Stimulated activated CD8-positive, alpha-beta memory T cell treated with anti-CD3 and anti-CD28 coated beads, Interleukin-4, amount 100 ng/mL, for 1 hour (primary cell): ENCODE results near the gene ARSJ.

Experiments
- DNase-seq, 2 donors: peaks; one replicate each; pipeline ENCODE4 v3.0.0-alpha.2; 2020; ENCODE audit warnings: low read depth in 2 of 2, low spot score in 1 of 2

ARSJ gene

DNA sequence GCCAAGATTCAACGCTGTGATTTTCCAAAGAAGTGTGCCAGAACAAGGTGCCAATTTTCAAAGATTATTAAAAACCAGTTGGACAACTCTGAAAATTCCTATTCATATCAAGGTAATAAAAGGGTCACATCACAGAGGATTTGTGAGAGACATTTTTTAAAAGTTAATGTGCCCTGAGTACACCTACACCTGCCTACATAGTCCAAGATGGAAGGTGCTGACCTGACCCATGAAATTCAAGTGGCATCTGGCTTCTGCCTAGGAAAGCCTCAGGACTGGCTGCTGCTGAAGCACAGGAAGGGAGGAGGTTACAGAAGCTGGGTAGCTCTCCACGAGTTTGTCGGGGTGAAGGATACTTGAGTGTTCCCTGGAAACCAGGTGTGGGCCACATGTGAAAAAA lies 11.4 kb upstream of the ARSJ start:
- DNase-seq, result no peak

GRCh38 chr4:113987382-113987941 lies 8.0 kb upstream of the ARSJ start:
- DNase-seq, result no peak

DNA sequence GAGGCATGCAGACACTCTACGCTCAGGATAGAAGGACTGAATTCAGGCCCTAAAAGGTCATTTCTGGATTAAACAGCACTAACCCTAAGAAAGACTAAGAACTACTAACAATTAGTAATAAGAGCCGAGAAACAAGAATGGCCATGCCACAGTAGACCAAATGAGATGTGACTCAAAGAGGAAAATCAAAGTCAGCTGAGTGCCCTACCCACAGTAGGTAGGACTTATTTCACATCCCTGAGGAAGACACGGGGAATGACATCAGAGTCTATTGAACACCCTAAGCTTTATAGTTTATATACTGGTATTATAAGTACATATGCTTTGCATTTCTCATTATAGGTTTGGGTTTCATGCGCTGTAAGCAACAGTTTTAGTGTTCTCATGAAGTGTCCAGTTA lies 2.7 kb upstream of the ARSJ start:
- DNase-seq, result no peak

DNA sequence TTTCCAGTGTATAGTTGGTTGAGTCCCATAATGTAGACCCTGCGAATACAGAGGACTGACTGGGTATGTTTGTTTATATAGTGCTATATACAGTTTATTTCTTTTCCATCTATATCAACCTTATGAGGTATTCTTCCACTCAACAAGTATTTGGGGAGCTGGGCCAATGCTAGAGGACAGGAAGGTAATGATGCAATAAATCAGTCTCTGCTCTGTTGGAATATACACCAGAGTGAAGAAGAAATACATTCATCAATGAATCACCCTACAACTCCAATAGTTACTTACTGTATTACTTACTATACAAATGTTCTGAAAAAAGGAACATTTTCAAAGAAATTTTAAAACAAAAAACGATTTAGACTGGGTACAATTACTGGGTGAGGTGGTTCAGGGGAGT lies 2.1 kb upstream of the ARSJ start:
- DNase-seq, result no peak

- no peak for DNase-seq
Observed at GRCh38 chr4:113979905-113980615, 613 bp upstream of the ARSJ start.

DNA sequence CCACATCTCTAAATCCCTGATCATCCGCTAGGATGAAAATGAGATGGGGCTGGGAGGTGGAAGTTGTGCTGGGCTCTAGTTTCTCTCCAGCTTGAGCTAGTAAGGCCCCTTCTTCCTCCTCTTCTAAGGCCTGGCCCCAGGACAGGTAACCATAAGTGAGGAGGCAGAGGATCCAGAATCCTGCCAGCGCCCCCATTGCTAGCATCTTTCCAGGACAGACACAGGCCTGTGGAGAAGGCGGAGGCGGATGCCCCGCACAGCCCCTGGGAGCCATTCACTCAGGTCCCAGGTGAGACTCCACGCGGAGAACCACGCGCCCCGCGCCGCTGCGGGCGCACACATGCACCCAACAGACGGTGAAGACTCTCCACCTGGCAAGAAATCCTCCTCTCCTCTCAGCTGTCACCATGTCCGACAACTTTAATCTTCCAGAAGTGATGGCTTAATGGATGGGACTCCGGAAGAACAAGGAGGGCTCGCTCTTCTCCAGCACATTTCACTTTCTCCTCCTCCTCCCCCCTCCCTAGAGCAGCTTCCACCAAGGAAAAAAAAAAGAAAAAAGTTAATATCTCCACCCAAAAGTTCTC lies 793 bp downstream of the ARSJ start:
- no peak for DNase-seq

DNA sequence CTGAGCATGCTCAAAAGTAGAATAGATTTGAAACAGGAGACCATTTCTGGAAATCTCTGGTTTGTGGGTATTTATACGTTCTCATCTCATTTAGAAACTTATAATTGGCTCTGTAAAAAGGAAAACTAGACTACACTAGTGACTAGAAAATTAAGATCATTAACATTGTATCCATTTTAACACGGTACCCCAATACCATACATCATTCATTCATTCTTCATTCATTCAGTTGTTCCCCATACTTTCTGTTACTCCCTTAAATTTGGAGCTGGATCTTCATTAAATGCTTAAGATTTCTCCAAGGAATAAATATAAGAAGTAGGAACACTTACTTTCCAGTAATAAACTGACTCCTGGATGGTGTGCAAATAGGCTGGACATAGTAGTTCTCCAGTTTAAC lies 1.3 kb downstream of the ARSJ start:
- no peak for DNase-seq

DNA sequence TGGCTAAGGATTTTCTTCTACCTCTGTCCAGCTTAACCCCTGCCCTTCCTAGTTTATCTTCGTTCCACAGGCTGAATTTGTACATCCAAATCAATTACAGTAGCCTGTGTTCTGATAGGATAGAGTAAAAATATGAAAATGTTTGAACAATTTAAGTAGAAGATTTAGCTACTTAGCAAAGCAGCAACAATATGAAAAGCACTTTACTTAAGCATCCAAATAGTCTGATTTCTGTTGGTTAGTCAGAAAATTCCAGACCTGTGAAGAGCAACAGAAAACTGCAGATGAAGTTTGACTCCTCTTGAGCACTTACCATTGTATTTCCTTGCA lies 2.0 kb downstream of the ARSJ start:
- no peak for DNase-seq

DNA sequence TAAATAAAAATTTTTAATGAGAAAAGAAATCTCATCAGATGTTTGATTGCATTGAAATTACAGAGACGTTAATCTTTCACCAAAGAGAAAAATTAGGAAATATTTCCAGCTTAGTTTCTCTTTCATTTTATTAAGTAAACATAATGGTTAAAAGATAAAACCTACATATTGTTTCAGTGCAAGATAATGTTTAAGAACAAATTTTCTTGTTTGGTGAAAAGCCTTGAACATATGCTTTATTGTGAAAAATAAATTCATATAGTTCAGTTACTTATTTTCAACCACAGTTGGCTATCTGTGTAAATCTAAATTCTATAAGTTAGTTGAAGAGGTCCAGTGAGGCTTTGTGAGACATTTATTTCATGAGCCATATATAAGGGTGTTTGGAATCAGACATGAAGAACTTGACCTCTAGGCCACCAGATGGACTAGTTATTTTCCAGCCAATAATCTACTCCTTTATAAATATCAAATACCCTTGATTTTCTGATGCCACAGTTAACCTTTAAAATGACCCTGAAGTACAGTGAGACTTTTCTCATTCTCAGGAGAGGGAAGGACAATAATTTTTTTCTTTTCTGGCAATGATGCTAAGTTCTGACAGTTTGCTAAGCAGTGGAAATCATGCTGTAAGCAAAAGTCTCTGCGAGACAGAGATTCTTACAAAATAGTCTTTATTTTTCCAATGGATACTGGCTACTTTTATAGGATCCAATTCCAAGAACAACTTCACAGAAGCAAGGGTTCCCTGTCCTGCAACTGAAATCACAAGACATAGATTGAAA lies 2.5 kb downstream of the ARSJ start:
- DNase-seq, result no peak

- DNase-seq, result no peak
Observed at GRCh38 chr4:113975578-113975977, 3.9 kb downstream of the ARSJ start.

- no peak for DNase-seq
Observed at GRCh38 chr4:113974467-113974866, 5.0 kb downstream of the ARSJ start.

DNA sequence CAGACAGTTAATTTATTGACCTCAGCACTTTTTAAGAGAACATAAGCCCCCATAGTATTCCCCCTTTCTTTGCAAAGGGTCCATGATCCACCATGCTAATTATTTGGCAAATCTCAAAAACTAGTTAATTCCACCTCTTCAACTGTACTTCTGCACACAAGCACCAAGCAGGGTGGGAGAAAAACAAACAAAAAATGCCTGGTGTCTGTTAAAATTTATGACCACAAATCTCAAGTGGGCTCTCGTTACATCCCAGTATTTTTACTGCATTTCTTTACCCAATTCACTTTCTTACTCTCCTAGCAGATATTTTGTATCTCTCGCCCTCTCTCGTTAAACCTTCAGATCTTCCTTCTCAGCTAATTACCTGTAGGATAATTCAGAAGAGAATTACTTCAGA lies 6.1 kb downstream of the ARSJ start:
- DNase-seq, result no peak

DNA sequence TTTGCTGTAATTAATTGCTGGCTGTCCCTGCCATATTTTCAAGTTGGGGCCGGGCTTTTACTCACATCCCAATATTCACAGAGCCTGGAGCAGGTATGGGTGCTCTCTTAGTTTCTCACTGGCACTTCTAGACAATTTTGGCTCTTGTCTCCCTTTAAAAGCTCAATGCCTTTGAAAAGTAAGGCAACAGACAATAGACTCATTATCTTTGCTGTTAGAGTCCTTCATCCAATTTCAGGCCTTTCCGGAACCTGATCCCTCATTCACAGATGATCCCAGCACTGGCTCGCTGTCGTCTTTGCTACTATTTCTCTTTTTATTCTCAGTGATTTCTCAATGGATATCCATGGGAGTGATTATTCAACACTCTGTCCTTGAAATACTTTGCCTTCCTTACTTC lies 6.7 kb downstream of the ARSJ start:
- DNase-seq, result no peak

DNA sequence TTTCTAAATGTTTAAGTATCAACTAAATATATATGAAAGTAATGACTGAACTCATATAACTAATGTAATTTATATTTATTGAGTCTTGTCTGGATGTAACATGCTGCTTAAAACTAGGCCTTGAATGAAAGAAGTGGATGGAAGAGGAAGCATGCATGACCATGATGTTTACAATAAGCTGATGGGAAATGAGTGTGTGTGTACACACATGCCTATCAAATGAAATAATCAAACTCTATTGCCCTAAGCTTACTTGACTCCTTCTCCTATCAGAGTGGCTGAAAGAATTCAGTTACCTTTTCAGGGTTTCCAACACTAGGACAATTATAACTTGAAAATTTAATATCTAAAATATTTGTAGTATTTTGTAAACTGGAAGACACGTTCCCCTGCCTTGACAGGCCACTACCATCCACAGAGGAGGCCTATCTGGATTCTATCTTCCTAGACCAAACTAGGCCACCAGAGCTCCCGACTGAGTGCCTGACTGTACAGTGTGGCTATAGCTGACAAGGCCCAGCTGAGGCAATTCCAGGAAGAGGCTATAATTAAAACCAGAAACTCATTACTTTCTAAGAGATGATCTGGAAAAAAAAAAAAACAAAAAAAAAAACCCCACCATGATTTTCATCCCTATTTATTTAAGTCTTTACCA lies 7.6 kb downstream of the ARSJ start:
- DNase-seq, result no peak

GRCh38 chr4:113969709-113970334 lies 9.6 kb downstream of the ARSJ start:
- DNase-seq, result no peak

DNA sequence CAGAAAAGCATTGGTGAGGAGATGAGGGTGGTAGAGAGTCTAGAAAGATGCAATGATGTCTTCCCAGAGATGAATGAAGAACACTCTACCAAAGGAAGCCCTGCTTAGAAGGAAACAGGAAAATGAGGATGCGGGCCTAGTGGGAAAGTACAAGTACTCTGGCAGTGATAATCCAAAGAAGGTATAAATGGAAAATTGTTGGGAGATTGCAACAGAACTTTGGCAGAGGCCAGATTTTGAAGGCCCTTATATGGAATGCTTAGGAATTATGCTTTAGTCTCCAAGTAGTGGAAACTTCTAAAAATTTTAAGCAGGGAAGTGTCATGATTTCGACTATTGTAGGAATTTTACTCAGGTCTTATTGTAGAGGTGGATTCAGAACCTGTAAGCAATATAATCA lies 11.0 kb downstream of the ARSJ start:
- no peak for DNase-seq

DNA sequence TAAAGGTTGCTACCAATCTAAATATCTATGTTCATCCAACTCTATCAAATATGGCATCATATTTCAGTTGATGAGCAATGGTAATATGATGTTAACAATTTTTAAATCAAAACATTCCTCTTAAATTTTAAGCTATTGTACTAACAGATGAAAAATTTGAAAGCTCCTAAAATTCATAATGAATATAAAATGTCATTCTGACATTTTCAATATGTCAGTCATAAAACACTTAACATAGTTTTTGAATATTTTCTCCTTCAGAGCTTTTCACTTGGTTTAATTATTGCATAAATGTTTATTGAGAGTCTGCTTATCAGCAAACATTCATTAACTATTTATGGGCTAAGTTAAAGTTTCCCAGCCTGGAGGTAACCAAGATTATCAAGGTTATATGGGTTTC lies 11.8 kb downstream of the ARSJ start:
- DNase-seq, result no peak

DNA sequence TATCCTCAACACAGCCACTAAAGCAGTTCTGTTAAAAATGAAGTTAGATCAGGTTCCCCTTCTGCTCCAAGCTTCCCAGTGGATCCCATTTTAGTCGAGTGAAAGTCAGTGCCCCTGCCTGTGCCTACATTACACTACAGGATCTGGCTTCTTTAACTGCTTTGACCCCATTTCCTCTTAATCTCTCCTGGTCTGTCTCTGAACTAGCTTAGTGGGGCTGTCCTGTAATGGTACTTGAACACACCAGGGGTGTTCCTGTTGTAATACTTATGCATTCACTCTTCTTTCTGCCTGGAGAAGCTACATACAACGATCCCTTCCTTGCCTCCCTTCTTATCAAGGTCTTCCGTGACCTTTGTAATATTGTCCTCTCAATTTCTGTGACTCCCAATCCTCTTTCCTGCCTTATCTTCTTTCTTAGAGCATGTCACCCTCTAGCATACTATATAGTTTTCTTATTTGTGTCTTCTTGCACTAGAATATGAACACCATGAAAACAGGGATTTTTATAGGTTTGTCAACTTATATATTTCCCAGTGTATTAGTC lies 16.7 kb downstream of the ARSJ start:
- no peak for DNase-seq

GRCh38 chr4:113962016-113962347 lies 17.5 kb downstream of the ARSJ start:
- DNase-seq, result no peak

DNA sequence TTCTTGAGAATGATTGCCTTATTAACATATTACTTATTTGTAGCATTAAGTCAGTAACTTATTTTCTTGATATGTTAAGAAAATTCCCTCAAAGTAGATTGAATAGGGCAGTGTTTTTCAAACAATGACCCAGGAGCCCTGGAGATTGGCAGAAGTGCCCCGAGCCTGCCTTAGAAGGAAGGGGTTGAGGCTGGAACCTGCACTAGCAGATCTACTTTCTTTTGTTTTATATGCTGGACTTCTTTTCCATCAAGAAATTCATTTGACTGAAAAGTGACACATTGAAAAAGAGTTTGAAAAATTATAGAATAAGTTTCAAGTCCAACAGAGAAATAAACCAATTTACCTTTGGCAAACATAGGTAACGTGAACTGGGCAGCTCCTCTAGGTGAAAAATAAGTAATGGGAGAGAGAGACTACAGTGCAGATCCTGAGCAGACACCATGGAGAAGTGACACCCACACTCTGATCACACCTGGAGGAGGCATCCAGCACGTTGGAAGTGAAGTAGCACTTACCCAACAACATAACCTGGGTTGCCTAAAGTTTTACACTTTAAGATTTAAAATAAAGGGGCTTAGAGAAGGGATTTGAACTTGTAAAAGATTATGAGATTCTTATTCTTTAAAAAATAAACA lies 18.6 kb downstream of the ARSJ start:
- DNase-seq, result no peak

DNA sequence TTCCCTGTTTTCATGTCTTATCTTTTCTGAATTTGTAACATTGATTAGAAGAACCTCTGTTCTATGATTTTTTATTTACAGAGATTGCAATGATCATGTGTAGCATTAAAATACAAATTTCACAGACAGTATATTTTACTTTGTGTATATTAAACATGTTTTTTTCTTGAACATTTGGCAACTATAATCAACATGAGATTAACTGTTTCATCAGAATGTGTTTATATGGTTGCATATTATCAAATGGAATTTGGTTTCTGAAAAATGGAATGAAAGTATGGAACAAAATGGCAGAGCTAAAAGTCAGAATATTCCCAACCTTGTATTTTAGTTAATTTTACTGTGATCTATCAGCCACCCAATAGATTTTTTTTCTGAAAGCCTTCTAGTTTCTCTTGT lies 19.9 kb downstream of the ARSJ start:
- no peak for DNase-seq
